K562 (cell line): ENCODE results near the gene PNKD. TPM values are rescaled to one million over a fixed set of nuclear protein-coding genes. Genes with fewer than 3 reads are reported as not detected.
A peak's percentile ranks its signal among the peaks of the same experiment; 100 is the strongest.

Experiments
- BCL6 ChIP-seq: fragments of 250-450 bp; sonication (Bioruptor Pico); IDR thresholded peaks from 2 replicates; pipeline ENCODE4 v1.4.0; 2020
- BHLHE40 ChIP-seq: IDR thresholded peaks from 2 replicates; pipeline ENCODE4 v1.6.1; 2011; ENCODE audit warnings: low read length, improper control_type of control experiment
- CEBPG ChIP-seq, 3 experiments: fragments of 200-800 bp in 1 of 3; sonication (Bioruptor generic) in 1 of 3; sonication (generic) in 1 of 3; formaldehyde crosslinking in 1 of 3; IDR thresholded peaks in 2 of 3; conservative IDR thresholded peaks in 1 of 3; 2 replicates each; pipeline versions ENCODE4 v1.6.1 to v1.8.0; 2016 to 2022; ENCODE audit warnings: missing compliant biosample characterization in 2 of 3, missing genetic modification characterization in 2 of 3, mild to moderate bottlenecking in 1 of 3, missing genetic modification reagents in 1 of 3
- CHD4 ChIP-seq: fragments of 200-600 bp; sonication (generic); IDR thresholded peaks from 3 replicates; pipeline ENCODE4 v1.6.1; 2012; ENCODE audit warnings: low read depth, mild to moderate bottlenecking, mixed read lengths, low read length, inconsistent platforms; ENCODE audit not compliant: insufficient read depth, insufficient replicate concordance, poor library complexity, severe bottlenecking
- HMG20A ChIP-seq: fragments of 450-650 bp; formaldehyde crosslinking; conservative IDR thresholded peaks from 2 replicates; pipeline ENCODE4 v1.4.0; 2020; ENCODE audit warnings: mild to moderate bottlenecking, mixed read lengths
- LEF1 ChIP-seq: fragments of 450-650 bp; IDR thresholded peaks from 2 replicates; pipeline ENCODE4 v1.6.1; 2016; ENCODE audit warnings: mild to moderate bottlenecking
- MCM3 ChIP-seq: fragments of 450-650 bp; IDR thresholded peaks from 2 replicates; pipeline ENCODE4 v1.6.1; 2016
- POLR2B ChIP-seq: fragments of 450-650 bp; IDR thresholded peaks from 2 replicates; pipeline ENCODE4 v1.6.1; 2018; ENCODE audit warnings: low read depth; ENCODE audit not compliant: partially characterized antibody
- RCOR1 ChIP-seq, 2 experiments: IDR thresholded peaks; 2 replicates each; pipeline ENCODE4 v1.6.1; 2012; ENCODE audit warnings: low read depth in 2 of 2, low read length in 2 of 2, borderline replicate concordance in 1 of 2, improper control_type of control experiment in 1 of 2
- SAFB2 ChIP-seq: fragments of 200-400 bp; formaldehyde crosslinking; IDR thresholded peaks from 2 replicates; pipeline ENCODE4 v1.6.1; 2018; ENCODE audit warnings: borderline replicate concordance, low read length, low read depth, moderate library complexity; ENCODE audit not compliant: severe bottlenecking
- SP2 ChIP-seq: IDR thresholded peaks from 2 replicates; pipeline ENCODE4 v1.6.1; 2011; ENCODE audit warnings: mild to moderate bottlenecking, low read depth, low read length, moderate library complexity; ENCODE audit not compliant: poor library complexity, severe bottlenecking; ENCODE audit errors: extremely low read depth
- YY1 ChIP-seq, 3 experiments: IDR thresholded peaks; 2 replicates each; pipeline ENCODE4 v1.6.1; 2011; ENCODE audit warnings: low read length in 2 of 3, mild to moderate bottlenecking in 2 of 3, moderate library complexity in 2 of 3, borderline replicate concordance in 1 of 3, control low read depth in 1 of 3, low read depth in 1 of 3; ENCODE audit not compliant: insufficient read depth in 3 of 3, insufficient replicate concordance in 2 of 3, control insufficient read depth in 1 of 3, insufficient read length in 1 of 3; ENCODE audit errors: extremely low read depth in 1 of 3
- ZNF133 ChIP-seq: fragments of 250-450 bp; sonication (Bioruptor Pico); IDR thresholded peaks from 2 replicates; pipeline ENCODE4 v1.4.0; 2020; ENCODE audit warnings: mild to moderate bottlenecking
- ZNF316 ChIP-seq: fragments of 450-650 bp; IDR thresholded peaks from 2 replicates; pipeline ENCODE4 v1.6.1; 2016
- ZNF347 ChIP-seq: fragments of 450-650 bp; formaldehyde crosslinking; IDR thresholded peaks from 2 replicates; pipeline ENCODE4 v1.4.0; 2020; ENCODE audit warnings: low read depth, mild to moderate bottlenecking, moderate library complexity
- ZNF696 ChIP-seq: fragments of 250-450 bp; sonication (Bioruptor Pico); conservative IDR thresholded peaks from 2 replicates; pipeline ENCODE4 v1.4.0; 2020; ENCODE audit warnings: mild to moderate bottlenecking, moderate library complexity
- polyA plus RNA-seq, 8 experiments: library from polyadenylated mRNA; depleted of rRNA in 4 of 8; stranded (reverse) in 5 of 8; unstranded in 3 of 8; fragments of >200 nt; fragmentation: Nextera tagmentation in 2 of 8; fragmentation: Illumina TruSeq in 1 of 8; extraction: Ambion mirVana in 2 of 8; extraction: Trizol in 1 of 8; gene quantifications; 2 replicates each; pipeline versions ENCODE4 v1.2.1 to v1.2.3, GENCODE V29; 2011 to 2014; ENCODE audit warnings: inconsistent platforms in 1 of 8, missing spikeins in 1 of 8
- total RNA-seq, 7 experiments: library from RNA; depleted of rRNA in 6 of 7; stranded (reverse); fragments of >200 nt in 6 of 7; fragmentation: Illumina TruSeq in 2 of 7; extraction: Trizol in 2 of 7; gene quantifications; 2 replicates each; pipeline versions ENCODE4 v1.2.1 to v1.2.3, GENCODE V29; 2011 to 2021; ENCODE audit warnings: low replicate concordance in 1 of 7
- TF ChIP-seq, protein P1 (sequence below): fragments of 450-650 bp; formaldehyde crosslinking; IDR thresholded peaks from 2 replicates; pipeline ENCODE4 v1.4.0; 2022; ENCODE audit warnings: missing genetic modification characterization
- TF ChIP-seq, protein P2 (sequence below), 2 experiments: fragments of 250-450 bp in 1 of 2; fragments of 450-650 bp in 1 of 2; sonication (Bioruptor Pico) in 1 of 2; IDR thresholded peaks; 2 replicates each; pipeline versions ENCODE4 v1.6.1 to v1.8.0; 2016 to 2021; ENCODE audit warnings: mild to moderate bottlenecking in 2 of 2, moderate library complexity in 2 of 2, missing compliant biosample characterization in 1 of 2, missing genetic modification characterization in 1 of 2
- TF ChIP-seq, protein P3 (sequence below): sonication (generic); formaldehyde crosslinking; IDR thresholded peaks from 2 replicates; pipeline ENCODE4 v1.8.1; 2022; ENCODE audit warnings: missing genetic modification reagents
- TF ChIP-seq, protein P4 (sequence below): fragments of 450-650 bp; IDR thresholded peaks from one replicate; pipeline ENCODE4 v1.6.1; 2018; ENCODE audit warnings: mild to moderate bottlenecking, moderate library complexity; ENCODE audit not compliant: partially characterized antibody
- TF ChIP-seq, protein P5 (sequence below): fragments of 200-800 bp; sonication (Bioruptor generic); IDR thresholded peaks from 2 replicates; pipeline ENCODE4 v1.6.1; 2017; ENCODE audit warnings: missing genetic modification characterization, missing compliant biosample characterization

The PNKD gene
- total and polyA plus RNA-seq, 9 of the 15 experiments (the other 6 are each of a cell fraction or from before 2014, with no cell fraction given): 26.0 to 105 (median 60.1) TPM

DNA sequence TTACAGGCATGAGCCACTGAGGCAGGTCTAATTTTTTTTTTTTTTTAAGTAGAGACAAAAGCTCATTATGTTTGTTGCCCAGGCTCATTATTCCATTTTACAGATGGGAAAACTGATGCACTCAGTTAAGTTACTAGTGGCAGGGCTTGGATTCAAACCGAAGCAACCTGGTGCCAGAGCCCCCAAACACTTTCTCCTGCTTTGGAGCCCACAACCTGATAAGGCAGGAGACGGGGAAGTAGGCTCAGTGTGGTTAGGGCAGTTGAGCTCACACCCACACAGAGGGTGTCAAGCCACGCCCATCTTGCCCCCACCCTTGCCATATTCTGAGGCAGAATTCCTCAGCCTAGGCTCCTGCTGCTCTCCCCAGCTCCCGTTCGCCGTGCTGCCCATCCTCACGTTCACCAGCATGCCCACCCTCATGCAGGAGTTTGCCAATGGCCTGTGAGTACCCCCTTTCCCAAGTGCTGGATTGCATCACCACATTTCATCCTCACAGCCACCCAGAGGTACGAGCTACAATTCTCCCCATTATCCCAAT is 123.5 kb downstream of the PNKD start (continued):
- TF ChIP-seq CEBPG (CRISPR knock-in tag; IDR thresholded peaks at IDR 0.05) (peak; percentile 89), CEBPG (tag; conservative IDR thresholded peaks at IDR 0.05 in 1 of 2, IDR thresholded peaks at IDR 0.05 in 1 of 2) (peak; percentile 70 to 77), BCL6 (CRISPR knock-in tag) (no peak), LEF1 (no peak), POLR2B (peak; percentile 54), ZNF347 (CRISPR knock-in tag) (no peak), CHD4 (no peak), MCM3 (no peak), ZNF696 (CRISPR knock-in tag) (no peak), YY1 (IDR thresholded peaks at IDR 0.05; ENCODE audit: borderline replicate concordance in 1 of 3, control insufficient read depth in 1 of 3, extremely low read depth in 1 of 3, insufficient read depth in 3 of 3, insufficient read length in 1 of 3, insufficient replicate concordance in 2 of 3, low read depth in 1 of 3, low read length in 2 of 3) (no peak), ZNF316 (no peak), ZNF133 (CRISPR knock-in tag) (no peak), RCOR1 (IDR thresholded peaks at IDR 0.05; ENCODE audit: borderline replicate concordance in 1 of 2, low read depth in 2 of 2, low read length in 2 of 2) (no peak), SAFB2 (no peak), HMG20A (CRISPR knock-in tag) (no peak), SP2 (no peak), BHLHE40 (no peak)
- TF ChIP-seq, protein P1, sequence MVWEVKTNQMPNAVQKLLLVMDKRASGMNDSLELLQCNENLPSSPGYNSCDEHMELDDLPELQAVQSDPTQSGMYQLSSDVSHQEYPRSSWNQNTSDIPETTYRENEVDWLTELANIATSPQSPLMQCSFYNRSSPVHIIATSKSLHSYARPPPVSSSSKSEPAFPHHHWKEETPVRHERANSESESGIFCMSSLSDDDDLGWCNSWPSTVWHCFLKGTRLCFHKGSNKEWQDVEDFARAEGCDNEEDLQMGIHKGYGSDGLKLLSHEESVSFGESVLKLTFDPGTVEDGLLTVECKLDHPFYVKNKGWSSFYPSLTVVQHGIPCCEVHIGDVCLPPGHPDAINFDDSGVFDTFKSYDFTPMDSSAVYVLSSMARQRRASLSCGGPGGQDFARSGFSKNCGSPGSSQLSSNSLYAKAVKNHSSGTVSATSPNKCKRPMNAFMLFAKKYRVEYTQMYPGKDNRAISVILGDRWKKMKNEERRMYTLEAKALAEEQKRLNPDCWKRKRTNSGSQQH (CRISPR knock-in tag): no peak
- TF ChIP-seq, protein P2, sequence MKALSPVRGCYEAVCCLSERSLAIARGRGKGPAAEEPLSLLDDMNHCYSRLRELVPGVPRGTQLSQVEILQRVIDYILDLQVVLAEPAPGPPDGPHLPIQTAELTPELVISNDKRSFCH (CRISPR knock-in tag; IDR thresholded peaks at IDR 0.05): no peak
- TF ChIP-seq, protein P2 (tag; IDR thresholded peaks at IDR 0.05): no peak
- TF ChIP-seq, protein P3, sequence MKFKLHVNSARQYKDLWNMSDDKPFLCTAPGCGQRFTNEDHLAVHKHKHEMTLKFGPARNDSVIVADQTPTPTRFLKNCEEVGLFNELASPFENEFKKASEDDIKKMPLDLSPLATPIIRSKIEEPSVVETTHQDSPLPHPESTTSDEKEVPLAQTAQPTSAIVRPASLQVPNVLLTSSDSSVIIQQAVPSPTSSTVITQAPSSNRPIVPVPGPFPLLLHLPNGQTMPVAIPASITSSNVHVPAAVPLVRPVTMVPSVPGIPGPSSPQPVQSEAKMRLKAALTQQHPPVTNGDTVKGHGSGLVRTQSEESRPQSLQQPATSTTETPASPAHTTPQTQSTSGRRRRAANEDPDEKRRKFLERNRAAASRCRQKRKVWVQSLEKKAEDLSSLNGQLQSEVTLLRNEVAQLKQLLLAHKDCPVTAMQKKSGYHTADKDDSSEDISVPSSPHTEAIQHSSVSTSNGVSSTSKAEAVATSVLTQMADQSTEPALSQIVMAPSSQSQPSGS: no peak
- TF ChIP-seq, protein P4, sequence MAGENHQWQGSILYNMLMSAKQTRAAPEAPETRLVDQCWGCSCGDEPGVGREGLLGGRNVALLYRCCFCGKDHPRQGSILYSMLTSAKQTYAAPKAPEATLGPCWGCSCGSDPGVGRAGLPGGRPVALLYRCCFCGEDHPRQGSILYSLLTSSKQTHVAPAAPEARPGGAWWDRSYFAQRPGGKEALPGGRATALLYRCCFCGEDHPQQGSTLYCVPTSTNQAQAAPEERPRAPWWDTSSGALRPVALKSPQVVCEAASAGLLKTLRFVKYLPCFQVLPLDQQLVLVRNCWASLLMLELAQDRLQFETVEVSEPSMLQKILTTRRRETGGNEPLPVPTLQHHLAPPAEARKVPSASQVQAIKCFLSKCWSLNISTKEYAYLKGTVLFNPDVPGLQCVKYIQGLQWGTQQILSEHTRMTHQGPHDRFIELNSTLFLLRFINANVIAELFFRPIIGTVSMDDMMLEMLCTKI: no peak
- TF ChIP-seq, protein P5, sequence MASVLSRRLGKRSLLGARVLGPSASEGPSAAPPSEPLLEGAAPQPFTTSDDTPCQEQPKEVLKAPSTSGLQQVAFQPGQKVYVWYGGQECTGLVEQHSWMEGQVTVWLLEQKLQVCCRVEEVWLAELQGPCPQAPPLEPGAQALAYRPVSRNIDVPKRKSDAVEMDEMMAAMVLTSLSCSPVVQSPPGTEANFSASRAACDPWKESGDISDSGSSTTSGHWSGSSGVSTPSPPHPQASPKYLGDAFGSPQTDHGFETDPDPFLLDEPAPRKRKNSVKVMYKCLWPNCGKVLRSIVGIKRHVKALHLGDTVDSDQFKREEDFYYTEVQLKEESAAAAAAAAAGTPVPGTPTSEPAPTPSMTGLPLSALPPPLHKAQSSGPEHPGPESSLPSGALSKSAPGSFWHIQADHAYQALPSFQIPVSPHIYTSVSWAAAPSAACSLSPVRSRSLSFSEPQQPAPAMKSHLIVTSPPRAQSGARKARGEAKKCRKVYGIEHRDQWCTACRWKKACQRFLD (CRISPR knock-in tag): no peak
